ENCODE data around the gene ATG9A.

DNA sequence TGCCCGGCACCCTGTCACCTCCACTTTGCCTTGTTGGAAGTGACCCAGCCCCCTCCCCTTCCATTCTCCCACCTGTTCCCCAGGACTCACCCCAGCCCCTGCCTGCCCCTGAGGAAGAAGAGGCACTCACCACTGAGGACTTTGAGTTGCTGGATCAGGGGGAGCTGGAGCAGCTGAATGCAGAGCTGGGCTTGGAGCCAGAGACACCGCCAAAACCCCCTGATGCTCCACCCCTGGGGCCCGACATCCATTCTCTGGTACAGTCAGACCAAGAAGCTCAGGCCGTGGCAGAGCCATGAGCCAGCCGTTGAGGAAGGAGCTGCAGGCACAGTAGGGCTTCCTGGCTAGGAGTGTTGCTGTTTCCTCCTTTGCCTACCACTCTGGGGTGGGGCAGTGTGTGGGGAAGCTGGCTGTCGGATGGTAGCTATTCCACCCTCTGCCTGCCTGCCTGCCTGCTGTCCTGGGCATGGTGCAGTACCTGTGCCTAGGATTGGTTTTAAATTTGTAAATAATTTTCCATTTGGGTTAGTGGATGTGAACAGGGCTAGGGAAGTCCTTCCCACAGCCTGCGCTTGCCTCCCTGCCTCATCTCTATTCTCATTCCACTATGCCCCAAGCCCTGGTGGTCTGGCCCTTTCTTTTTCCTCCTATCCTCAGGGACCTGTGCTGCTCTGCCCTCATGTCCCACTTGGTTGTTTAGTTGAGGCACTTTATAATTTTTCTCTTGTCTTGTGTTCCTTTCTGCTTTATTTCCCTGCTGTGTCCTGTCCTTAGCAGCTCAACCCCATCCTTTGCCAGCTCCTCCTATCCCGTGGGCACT is 46.9 kb downstream of the ATG9A start:
- TF ChIP-seq POLR2A (IDR thresholded peaks at IDR 0.05; ENCODE audit: low read depth, low read length) (no peak), POLR2AphosphoS5 (IDR thresholded peaks at IDR 0.05; ENCODE audit: low read depth, low read length) (no peak), TAF1 (IDR thresholded peaks at IDR 0.05; ENCODE audit: low read depth, low read length) (no peak), SPI1 (IDR thresholded peaks at IDR 0.05; ENCODE audit: low read depth, low read length) (no peak), PAX5 (IDR thresholded peaks at IDR 0.05; ENCODE audit: insufficient read depth, low read length, severe bottlenecking) (no peak)

All from GM12891 (cell line).